HG03159 (cell line): ENCODE data around the gene ENDOD1.
"Not testable (repeated sequence)": the region's sequence is repeated elsewhere in the genome, so short reads cannot be mapped to it uniquely, and the experiment has no call there.

ENCODE experiments used
- ATAC-seq: cut with Tn5 transposase; IDR thresholded peaks from one replicate; pipeline ENCODE4 v1.9.1; 2021; ENCODE audit warnings: mild to moderate bottlenecking, moderate library complexity; ENCODE audit not compliant: unreplicated experiment

Gene ENDOD1, protein sequence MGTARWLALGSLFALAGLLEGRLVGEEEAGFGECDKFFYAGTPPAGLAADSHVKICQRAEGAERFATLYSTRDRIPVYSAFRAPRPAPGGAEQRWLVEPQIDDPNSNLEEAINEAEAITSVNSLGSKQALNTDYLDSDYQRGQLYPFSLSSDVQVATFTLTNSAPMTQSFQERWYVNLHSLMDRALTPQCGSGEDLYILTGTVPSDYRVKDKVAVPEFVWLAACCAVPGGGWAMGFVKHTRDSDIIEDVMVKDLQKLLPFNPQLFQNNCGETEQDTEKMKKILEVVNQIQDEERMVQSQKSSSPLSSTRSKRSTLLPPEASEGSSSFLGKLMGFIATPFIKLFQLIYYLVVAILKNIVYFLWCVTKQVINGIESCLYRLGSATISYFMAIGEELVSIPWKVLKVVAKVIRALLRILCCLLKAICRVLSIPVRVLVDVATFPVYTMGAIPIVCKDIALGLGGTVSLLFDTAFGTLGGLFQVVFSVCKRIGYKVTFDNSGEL

DNA sequence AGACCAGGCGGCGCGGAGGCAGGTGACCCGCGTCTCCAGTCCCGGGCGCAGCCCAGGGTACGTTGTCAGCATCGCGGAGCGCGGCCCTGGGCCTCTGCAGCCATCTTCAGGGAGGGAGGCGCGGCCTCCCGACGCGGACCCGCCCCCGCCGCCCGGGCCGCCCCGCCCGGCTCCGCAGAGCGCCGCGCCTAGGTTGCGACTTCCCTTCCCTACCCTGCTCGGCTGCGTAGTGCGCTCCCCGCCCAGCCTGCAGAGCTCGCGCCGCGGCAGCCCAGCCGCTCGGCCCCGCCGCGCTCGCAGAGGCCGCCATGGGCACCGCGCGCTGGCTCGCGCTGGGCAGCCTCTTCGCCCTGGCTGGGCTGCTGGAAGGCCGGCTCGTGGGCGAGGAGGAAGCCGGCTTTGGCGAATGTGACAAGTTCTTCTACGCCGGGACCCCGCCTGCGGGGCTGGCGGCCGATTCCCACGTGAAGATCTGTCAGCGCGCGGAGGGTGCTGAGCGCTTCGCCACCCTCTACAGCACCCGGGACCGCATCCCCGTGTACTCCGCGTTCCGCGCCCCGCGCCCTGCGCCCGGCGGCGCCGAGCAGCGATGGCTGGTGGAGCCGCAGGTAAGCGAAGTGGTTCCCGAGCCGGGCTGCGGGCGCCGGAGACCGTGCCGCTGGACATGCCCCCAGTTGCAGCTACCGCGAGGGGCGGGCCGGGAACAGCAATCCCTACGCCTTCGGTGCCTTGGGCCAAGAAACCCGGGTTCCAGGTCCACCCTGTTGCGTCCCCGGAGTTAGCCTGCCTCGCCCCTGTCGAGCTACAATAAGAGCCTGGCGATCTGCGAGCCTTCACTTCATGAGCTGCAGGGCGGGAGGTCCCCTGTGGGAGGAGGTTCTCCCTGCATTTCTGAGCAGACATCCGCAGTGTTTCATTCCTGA lies at the start of gene ENDOD1:
TSS of gene ENDOD1 (plus strand) at position 227 of the 923 bp plus-strand sequence. CDS start at position 309, 82 bp downstream.
- peak; percentile 88 for ATAC-seq

DNA sequence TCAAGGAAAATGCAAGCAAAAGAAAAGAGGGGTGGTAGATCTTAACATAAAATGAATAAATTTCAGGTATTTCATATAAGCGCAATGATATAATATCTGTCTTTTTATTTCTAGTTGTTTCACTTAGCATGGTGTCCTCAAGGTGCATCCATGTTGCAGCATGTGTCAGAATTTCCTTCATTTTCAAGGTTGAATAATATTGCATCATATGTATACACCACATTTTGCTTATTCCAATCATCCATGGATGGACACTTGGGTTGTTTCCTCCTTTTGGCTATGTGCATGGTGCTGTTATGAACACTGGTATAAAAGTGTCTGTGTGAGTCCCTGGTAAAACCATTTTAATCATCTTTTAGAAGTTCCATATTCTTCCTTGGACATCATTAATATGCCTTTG lies 47.4 kb upstream of the ENDOD1 start:
- no peak for ATAC-seq

DNA sequence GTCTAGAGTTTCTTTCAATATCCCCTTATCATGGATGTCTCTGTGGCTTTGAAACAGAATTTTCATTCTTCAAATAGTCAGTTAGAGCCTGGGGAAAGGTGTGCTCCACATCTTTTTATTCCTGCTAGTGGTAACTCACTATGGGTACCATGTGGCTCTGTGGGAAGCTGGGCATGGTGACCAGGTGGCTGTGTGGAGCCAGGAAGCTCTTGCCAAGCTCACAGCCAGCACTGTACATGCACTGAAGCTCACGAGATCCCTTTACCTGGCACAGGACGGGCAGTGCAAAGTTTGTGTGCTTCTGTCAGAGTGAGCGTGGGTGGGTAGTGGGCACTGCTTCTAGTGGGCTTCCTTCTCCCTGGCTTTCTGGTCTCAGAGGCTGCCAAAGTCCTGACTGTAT lies 46.7 kb upstream of the ENDOD1 start:
- no peak for ATAC-seq

DNA sequence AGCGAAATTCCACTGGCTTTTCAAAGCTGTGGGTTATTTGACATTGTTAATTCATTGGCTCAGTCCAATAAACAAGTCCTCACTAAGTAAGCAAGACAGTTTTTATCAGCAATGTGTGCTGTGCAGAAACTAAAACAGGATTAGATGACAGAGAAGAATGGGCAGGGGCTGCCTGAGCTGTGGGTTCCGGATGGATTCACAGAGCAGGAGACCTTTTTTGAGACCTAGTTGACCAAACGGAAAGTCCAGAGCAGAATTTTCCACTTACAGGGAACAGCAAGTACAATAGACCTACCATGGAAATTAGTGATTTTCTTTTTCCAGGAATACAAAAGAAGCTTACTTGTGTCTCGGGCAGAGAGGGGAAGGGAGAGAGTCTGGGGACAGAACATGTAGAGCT lies 45.6 kb upstream of the ENDOD1 start:
- ATAC-seq: no peak

DNA sequence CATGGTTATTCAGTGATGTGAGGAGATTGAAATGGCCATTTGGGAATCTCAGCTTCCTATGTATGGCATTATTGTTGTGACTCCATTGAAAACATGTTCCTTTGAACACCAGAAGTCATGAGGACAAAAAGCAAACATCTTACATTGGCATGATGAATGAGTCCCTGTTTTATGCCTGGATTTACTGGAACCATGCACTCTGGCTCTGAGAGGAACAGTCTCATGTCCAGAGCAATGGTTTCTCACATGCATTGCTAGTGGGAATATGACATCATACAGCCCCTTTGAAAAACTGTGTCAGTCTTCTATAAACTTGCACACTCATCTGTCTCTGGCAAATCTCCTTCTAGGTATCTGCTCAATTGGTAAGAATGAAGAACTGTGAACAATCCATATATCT lies 43.8 kb upstream of the ENDOD1 start:
- ATAC-seq: no peak

DNA sequence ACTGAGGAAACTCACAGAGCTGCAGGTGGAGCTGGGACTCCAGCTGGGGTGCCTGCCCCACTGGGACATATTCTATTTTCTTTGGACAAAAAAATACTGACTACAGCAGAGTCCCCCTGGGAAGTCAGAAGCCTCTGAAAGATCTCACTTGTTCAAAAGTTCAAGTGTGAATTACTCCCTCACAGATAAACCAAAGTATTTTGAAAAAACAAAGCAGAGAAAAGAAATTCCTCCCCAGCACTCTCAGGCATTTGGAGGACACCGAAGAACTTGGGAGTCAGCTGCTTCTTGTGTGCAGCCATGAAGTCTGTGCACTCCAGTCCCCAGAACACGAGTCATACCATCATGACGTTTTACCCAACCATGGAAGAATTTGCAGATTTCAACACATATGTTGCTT lies 40.5 kb upstream of the ENDOD1 start, which contains the start of gene KDM4F:
TSS of gene KDM4F (plus strand) at position 301 of the 400 bp plus-strand sequence.
- not testable (repeated sequence) for ATAC-seq

DNA sequence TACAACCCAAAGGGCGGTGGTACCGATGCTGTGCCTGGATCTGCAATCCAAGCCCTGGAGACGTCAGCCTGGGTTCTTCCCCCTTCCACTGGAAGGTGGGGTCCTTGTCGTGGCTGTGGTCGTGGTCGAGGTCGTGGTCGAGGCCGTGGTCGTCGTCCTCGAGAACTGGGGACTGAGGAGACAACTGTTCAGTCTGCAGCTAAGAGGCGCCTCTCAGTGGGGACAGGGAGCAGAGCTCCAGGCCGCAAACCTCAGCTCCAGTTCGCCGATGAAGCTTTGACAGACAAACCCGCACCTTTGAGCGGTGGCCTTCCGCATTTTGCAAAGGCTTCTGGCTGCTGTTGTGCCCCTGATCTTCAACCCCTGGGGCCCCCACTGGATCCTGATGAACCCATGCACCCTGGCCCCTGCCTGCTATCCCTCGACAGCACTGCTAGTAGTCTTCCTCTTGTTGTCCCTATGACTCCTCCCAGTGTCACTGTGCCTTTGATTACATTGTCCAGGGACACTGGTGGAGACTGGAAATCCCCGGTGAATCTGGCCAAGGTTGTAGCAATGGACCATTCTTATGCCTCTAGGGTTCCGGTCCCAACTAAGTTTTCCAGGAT lies 38.9 kb upstream of the ENDOD1 start:
- ATAC-seq: no peak

DNA sequence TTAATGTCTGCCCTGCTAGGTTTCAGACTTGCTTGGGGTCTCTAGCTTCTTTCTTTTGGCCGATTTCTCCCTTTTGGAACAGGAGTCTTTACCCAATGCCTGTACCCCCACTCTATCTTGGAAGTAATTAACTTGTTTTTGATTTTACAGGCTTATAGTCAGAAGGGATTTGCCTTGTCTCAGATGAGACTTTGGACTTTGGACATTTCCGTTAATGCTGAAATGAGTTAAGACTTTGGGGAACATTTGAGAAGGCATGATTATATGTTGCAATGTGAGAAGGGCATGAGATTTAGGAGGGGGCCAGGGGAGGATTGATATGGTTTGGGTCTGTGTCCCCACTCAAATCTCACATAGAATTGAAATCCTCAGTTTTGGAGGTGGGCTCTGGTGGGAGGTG lies 35.3 kb upstream of the ENDOD1 start:
- ATAC-seq: no peak

DNA sequence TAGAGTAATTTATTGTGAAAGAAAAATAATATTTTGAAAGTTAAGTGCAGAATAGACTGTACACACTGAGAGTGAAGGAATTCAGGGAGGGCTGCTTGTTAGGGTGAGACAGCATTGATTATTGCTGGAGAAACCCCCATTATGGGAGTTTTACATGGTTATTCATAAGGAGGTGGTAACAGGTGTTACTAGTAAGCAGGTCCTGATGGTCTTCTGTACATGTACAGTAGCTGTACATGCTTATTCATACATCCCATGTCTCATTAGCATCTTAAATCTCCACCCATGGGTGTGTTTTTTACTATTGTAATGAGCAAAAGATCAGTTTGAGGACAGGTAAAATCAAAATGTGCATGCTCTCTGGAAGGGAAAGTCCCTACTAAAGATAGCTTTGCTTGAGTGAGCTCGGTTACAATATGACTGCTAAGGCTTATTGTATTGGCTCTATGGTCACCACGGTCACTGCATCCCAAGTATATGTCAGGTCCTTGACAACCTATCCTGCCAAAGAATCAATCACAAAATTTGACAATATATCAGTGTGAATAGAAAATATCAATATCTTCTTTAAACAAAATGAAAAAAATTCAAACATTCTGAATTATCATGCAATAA lies 34.3 kb upstream of the ENDOD1 start:
- ATAC-seq: peak; percentile 97

DNA sequence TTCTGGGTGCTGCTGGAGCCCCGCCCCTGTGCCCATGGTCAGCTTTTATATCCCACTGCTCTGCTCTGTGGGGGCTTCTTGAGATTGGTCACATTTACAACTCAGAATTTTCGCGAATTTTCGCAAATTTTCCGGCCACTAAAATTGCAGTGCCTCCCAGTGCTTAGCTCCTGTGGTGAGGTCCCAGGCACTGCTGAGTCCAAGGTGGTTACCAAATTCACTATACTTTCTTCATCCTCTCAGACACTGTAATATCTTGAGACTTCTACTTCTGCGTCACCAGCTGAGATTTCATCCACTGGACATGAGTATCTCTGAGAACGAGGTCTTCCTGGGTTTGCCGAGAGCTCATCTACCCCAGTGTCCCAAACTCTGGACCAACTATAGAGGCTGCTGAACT lies 31.7 kb upstream of the ENDOD1 start:
- ATAC-seq: no peak

DNA sequence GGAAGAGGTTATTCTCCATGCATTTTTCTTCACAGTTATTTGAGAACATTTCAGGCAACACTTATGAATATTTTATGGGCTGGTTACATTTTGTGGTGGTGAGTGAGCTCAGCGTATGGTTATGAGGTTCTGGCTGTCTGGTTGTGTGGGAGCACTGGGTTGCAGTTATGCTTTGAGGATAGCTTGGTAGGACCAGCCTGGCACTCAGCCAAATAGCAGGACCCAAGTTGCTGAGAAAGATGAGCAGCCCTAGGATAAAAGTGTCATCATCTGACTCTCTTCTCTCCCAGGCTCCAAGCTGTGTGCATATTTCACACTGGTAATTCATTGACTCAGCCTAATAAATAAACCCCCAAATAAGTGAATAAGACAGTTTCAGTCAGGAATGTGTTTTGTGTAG lies 31.0 kb upstream of the ENDOD1 start:
- no peak for ATAC-seq

DNA sequence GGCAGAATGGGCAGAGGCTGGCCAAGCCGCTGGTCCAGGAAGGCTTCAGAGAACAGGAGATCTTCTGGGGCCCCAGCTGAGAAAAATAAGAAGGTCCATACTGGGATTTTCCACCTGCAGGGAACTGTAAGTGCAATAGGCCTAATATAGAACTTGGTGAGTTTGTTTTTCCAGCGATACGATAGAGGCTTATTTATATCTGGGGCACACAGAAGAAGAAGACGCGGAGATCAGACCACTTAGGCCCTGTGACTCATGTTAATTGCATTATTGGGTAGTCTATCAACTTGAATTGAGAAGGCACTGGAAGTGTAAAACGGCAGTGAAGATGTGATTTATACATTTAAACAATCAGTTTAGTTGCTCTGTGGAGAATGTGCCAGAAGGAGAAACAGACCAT lies 30.6 kb upstream of the ENDOD1 start:
- no peak for ATAC-seq

DNA sequence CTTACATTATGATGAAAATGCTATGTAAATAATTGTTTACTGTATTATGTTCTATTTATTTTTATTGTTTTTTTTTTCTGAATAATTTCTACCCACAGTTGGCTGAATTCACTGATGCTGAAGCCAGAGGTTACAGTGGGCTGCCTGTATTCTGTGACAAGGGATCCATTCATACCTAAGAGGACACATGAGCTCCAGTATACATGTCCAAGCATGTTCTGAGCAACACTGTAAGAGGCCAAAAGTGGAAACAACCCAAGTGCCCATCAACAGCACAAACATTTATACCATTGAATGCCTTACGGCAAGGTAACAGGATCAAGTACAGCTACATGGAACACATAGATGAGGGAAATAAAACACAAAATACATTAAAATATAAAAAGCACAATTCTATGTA lies 24.3 kb upstream of the ENDOD1 start:
- no peak for ATAC-seq

DNA sequence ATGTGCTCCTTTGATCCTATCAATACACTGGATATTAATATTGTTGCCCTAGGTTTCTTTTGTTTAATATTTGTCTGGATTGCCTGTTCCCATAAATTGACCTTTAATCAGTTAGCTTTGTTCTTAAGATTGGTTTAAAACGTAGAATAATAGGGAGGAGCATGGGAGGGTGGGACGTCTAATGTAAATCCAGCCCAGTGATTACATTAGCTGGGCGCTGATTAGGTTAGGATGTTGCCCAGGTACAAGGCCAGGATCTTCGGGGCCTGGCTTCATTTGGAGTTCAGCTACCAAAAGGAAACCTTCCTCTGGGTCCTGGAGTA lies 23.0 kb upstream of the ENDOD1 start, which contains the start of gene SRSF8:
TSS of gene SRSF8 (plus strand) at position 204 of the 323 bp plus-strand sequence. CDS start 308 bp downstream, outside the sequence.
- ATAC-seq: peak; percentile 33

DNA sequence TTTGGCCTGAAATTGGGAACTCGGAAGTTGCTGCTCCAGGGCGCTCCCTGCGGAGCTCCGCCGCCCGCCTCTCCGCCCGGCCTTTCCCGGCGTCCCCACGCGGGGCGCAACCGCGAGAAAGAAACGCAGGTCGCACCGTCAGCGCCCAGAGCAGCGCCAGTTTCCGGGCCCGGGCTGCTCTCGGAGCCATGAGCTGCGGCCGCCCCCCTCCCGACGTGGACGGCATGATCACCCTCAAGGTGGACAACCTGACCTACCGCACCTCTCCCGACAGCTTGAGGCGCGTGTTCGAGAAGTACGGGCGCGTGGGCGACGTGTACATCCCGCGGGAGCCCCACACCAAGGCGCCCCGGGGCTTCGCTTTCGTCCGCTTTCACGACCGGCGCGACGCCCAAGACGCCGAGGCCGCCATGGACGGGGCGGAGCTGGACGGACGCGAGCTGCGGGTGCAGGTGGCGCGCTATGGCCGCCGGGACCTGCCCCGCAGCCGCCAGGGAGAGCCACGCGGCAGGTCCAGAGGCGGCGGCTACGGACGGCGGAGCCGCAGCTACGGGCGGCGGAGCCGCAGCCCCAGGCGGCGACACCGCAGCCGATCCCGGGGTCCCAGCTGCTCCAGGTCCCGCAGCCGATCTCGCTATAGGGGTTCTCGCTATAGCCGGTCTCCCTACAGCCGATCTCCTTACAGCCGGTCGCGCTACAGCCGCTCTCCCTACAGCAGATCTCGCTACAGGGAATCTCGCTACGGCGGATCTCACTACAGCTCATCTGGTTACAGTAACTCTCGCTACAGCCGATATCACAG lies 22.4 kb upstream of the ENDOD1 start:
- ATAC-seq: peak; percentile 57

DNA sequence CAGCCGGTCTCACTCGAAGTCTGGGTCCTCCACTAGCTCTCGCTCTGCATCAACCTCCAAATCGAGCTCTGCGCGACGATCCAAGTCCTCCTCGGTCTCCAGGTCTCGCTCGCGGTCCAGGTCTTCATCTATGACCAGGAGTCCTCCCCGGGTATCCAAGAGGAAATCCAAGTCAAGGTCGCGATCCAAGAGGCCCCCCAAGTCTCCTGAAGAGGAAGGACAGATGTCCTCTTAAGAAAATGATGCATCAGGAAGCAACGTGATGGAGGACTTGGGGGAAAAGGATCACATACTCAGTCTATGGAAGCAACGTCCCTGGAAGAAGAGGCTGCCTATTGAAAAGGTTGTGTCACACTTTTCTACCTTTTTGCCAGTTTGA lies 21.8 kb upstream of the ENDOD1 start:
- no peak for ATAC-seq

DNA sequence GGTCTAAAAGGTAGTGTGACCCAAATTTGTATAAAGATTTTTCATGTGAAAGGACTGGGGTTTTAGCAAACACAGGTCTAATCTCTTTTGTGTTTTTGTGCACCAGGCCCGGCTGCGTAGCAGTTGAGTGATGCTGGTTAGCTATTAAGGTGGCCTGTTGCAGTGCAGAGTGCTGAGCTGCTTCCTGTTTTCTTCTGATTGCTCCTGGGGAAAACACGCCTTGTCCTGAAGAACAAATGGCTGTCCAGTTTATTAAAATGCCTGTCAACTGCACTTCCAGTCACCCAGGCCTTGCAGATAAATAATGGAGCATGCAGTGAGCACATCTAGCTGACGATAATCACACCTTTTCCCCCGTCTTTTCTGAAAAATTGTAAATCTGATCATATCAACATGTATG lies 21.1 kb upstream of the ENDOD1 start:
- ATAC-seq: peak; percentile 67

DNA sequence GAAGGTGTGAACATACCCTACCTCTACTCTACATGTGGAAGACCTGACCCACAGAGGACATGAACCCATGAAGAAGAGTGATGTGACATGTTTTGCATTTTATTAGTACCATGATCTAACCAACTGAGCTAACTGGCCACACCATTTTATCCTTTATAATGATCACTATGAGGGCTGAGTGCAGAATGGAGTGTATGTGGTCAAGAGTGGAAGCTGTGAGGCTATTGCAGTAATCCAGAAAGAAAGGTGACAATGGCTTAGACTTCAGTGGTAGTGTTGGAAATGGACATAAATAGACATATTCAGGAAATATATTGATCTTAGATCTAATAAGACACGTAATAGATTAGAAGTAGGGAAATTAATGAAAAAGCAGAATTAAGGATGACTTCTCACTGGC lies 19.2 kb upstream of the ENDOD1 start:
- ATAC-seq: no peak

DNA sequence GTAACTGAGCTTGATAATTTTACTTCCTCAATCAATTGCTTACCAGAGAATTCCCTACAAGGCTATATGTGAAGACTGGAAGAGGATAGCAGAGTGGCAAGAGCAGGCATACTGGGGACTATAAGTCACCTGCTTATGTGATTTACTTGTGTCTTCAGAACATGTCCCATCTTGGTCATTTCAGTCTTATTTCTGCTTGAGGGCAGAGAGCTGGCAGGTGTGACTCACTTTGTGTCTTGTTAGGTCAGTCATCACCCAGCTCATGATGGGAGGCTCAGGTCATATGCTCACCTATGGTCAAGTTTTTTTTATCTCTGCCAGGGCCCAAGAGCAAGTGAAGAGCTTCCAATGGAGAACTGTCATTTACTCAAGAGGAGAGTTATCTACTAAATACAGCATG lies 16.7 kb upstream of the ENDOD1 start:
- no peak for ATAC-seq
